Endodermal cell (in vitro differentiated cells): ENCODE data around the gene GOLGA8H. TPM values are rescaled to one million over a fixed set of nuclear protein-coding genes. Genes with fewer than 3 reads are reported as not detected.
"Not testable (repeated sequence)": the region's sequence is repeated elsewhere in the genome, so short reads cannot be mapped to it uniquely, and the experiment has no call there.

ENCODE experiments used
- DNase-seq: peaks from one replicate; pipeline ENCODE4 v3.0.0-alpha.2; 2017
- H3K27ac ChIP-seq: 2 replicates; pipeline ENCODE4 v1.5.1; 2013; ENCODE audit warnings: mild to moderate bottlenecking, low read depth, low read length, moderate library complexity
- H3K27me3 ChIP-seq: 2 replicates; pipeline ENCODE4 v1.6.1; 2013; ENCODE audit warnings: mild to moderate bottlenecking, low read length, moderate library complexity; ENCODE audit not compliant: insufficient read depth, control insufficient read depth, poor library complexity, severe bottlenecking
- H3K36me3 ChIP-seq: 2 replicates; pipeline ENCODE4 v1.7.0; 2013; ENCODE audit warnings: mild to moderate bottlenecking, low read length, moderate library complexity; ENCODE audit not compliant: control insufficient read depth, insufficient read depth
- H3K4me1 ChIP-seq: one replicate; pipeline ENCODE4 v1.7.0; 2013; ENCODE audit warnings: low read length; ENCODE audit not compliant: control insufficient read depth, insufficient read depth
- H3K4me3 ChIP-seq: 2 replicates; pipeline ENCODE4 v1.5.1; 2013; ENCODE audit warnings: mild to moderate bottlenecking, low read length, moderate library complexity
- H3K9ac ChIP-seq: 2 replicates; pipeline ENCODE4 v1.6.1; 2013; ENCODE audit warnings: mild to moderate bottlenecking, low read length, moderate library complexity; ENCODE audit not compliant: poor library complexity, severe bottlenecking; ENCODE audit errors: extremely low read depth
- H3K9me3 ChIP-seq: 2 replicates; pipeline ENCODE4 v1.6.1; 2013; ENCODE audit warnings: mild to moderate bottlenecking, low read length, moderate library complexity; ENCODE audit not compliant: control insufficient read depth
- H3K27ac Mint-ChIP-seq: 2 replicates; pipeline ENCODE4 v1.8.0; 2020; ENCODE audit warnings: mixed read lengths
- H3K27me3 Mint-ChIP-seq: 2 replicates; pipeline ENCODE4 v1.8.0; 2021; ENCODE audit warnings: mild to moderate bottlenecking, mixed read lengths; ENCODE audit not compliant: insufficient read depth
- H3K36me3 Mint-ChIP-seq: 2 replicates; pipeline ENCODE4 v1.8.0; 2020; ENCODE audit warnings: low read depth, mixed read lengths
- H3K4me1 Mint-ChIP-seq: 2 replicates; pipeline ENCODE4 v1.8.0; 2020; ENCODE audit warnings: mixed read lengths
- H3K4me3 Mint-ChIP-seq: 2 replicates; pipeline ENCODE4 v1.8.0; 2020; ENCODE audit warnings: mild to moderate bottlenecking, moderate library complexity, mixed read lengths
- H3K9me3 Mint-ChIP-seq: 2 replicates; pipeline ENCODE4 v1.8.0; 2020; ENCODE audit warnings: mild to moderate bottlenecking, mixed read lengths
- CTCF ChIP-seq: fragments of 200-600 bp; sonication (generic); conservative IDR thresholded peaks from 2 replicates; pipeline ENCODE4 v1.5.0; 2021; ENCODE audit warnings: antibody characterized with exemption, mild to moderate bottlenecking
- WGBS, 2 experiments: methylation state at CpG; one replicate each; pipeline versions ENCODE4 v1.1.5 to v1.1.7; 2013; ENCODE audit warnings: missing lambda C conversion rate in 2 of 2, mixed read lengths in 1 of 2; ENCODE audit not compliant: insufficient coverage in 1 of 2, insufficient read length in 1 of 2; 5-methylcytosine and 5-hydroxymethylcytosine counted together
- total RNA-seq, 2 donors: library from RNA; stranded (reverse); fragmentation: NEBNext Ultra II Directional in 1 of 2; extraction: Animal tissue kit (Norgen Biotek cat#: 25700) in 1 of 2; gene quantifications; 2 replicates in 1 of 2; 3 replicates in 1 of 2; pipeline ENCODE4 v1.2.1, GENCODE V29; 2021

GOLGA8H gene
- total RNA-seq, 2 donors from 2014 or later: 0.31 to 0.57 TPM

- DNase-seq, H3K27me3 Mint-ChIP-seq, H3K9me3 Mint-ChIP-seq, H3K4me3 Mint-ChIP-seq, H3K27ac Mint-ChIP-seq, H3K4me1 ChIP-seq, H3K36me3 Mint-ChIP-seq, H3K9me3 ChIP-seq, H3K4me1 Mint-ChIP-seq, H3K36me3 ChIP-seq, H3K9ac ChIP-seq, H3K27ac ChIP-seq, H3K4me3 ChIP-seq, H3K27me3 ChIP-seq: not testable (repeated sequence)
- peak; percentile 48 for TF ChIP-seq CTCF
- WGBS, 2 experiments: 47% methylated on average over 2 of the region's 2 CpGs; no CpG with 5 or more reads in 1 of the 2 experiments
These were observed 4.9 kb upstream of the GOLGA8H start for GRCh38 chr15:30598953-30599352.

GRCh38 chr15:30612271-30612670 lies 8.4 kb downstream of the GOLGA8H start:
- WGBS, 2 experiments: no CpG with 5 or more reads among the region's 6 CpGs
- H3K36me3 Mint-ChIP-seq, H3K27ac ChIP-seq, H3K27me3 Mint-ChIP-seq, H3K4me3 ChIP-seq, H3K27me3 ChIP-seq, H3K9me3 Mint-ChIP-seq, H3K9me3 ChIP-seq, H3K4me3 Mint-ChIP-seq, H3K27ac Mint-ChIP-seq, H3K4me1 ChIP-seq, DNase-seq, H3K36me3 ChIP-seq, H3K4me1 Mint-ChIP-seq, H3K9ac ChIP-seq: not testable (repeated sequence)

- H3K4me3 Mint-ChIP-seq, H3K36me3 ChIP-seq, H3K36me3 Mint-ChIP-seq, H3K9me3 Mint-ChIP-seq, H3K4me3 ChIP-seq, H3K9me3 ChIP-seq, H3K4me1 ChIP-seq, H3K27me3 ChIP-seq, H3K27ac ChIP-seq, DNase-seq, H3K9ac ChIP-seq, H3K27me3 Mint-ChIP-seq, H3K4me1 Mint-ChIP-seq, H3K27ac Mint-ChIP-seq: not testable (repeated sequence)
- 10% methylated on average over 1 of the region's 3 CpGs; no CpG with 5 or more reads in 1 of the 2 experiments for WGBS, 2 experiments
- TF ChIP-seq CTCF: peak; percentile 53
These were observed 17.5 kb downstream of the GOLGA8H start for GRCh38 chr15:30621342-30621741.

GRCh38 chr15:30625436-30626193 lies 21.8 kb downstream of the GOLGA8H start, which contains the start of gene ARHGAP11B:
Gene ARHGAP11B, plus strand, starts transcription at chr15:30626128.
- Mint-ChIP-seq H3K4me3 (peak within 1 kb of the TSS; percentile 92), H3K27ac (peak within 1 kb of the TSS; percentile 94)
- not testable (repeated sequence) for H3K9me3 ChIP-seq, H3K36me3 ChIP-seq, H3K4me1 ChIP-seq, H3K9me3 Mint-ChIP-seq, H3K4me1 Mint-ChIP-seq, H3K27me3 ChIP-seq, H3K36me3 Mint-ChIP-seq, H3K27me3 Mint-ChIP-seq
- 0% methylated on average over 8 to 32 of the region's 35 CpGs for WGBS, 2 experiments
- Histone ChIP-seq H3K4me3 (peak within 1 kb of the TSS; percentile 91), H3K27ac (peak within 1 kb of the TSS; percentile 84), H3K9ac (peak within 1 kb of the TSS; percentile 56)
- DNase-seq: peak; percentile 97

- not testable (repeated sequence) for H3K36me3 Mint-ChIP-seq, H3K36me3 ChIP-seq, H3K4me1 ChIP-seq, H3K27me3 Mint-ChIP-seq, H3K27me3 ChIP-seq, H3K4me1 Mint-ChIP-seq, H3K27ac ChIP-seq, H3K9me3 Mint-ChIP-seq, H3K9me3 ChIP-seq
- WGBS, 2 experiments: 0% methylated on average over 3 to 6 of the region's 22 CpGs
- H3K4me3 ChIP-seq: peak overlapping the region; percentile 91
- peak overlapping the region; percentile 92 for H3K4me3 Mint-ChIP-seq
- peak overlapping the region; percentile 94 for H3K27ac Mint-ChIP-seq
- DNase-seq: peak; percentile 66
- H3K9ac ChIP-seq: peak overlapping the region; percentile 56
These were observed 22.4 kb downstream of the GOLGA8H start for GRCh38 chr15:30626194-30626565.

- H3K9me3 ChIP-seq, H3K36me3 Mint-ChIP-seq, H3K27ac ChIP-seq, H3K4me1 Mint-ChIP-seq, H3K4me1 ChIP-seq, H3K36me3 ChIP-seq, H3K9me3 Mint-ChIP-seq, H3K27me3 Mint-ChIP-seq, H3K27me3 ChIP-seq: not testable (repeated sequence)
- Mint-ChIP-seq H3K4me3 (peak overlapping the region; percentile 92), H3K27ac (peak overlapping the region; percentile 94)
- peak; percentile 47 for DNase-seq
- 0% methylated on average over 7 of the region's 20 CpGs for WGBS, 2 experiments
- peak overlapping the region; percentile 56 for H3K9ac ChIP-seq
- H3K4me3 ChIP-seq: peak overlapping the region; percentile 91
These were observed 22.8 kb downstream of the GOLGA8H start for GRCh38 chr15:30626632-30627031.
